GM19239 (cell line): ENCODE data around the gene ETV3L.
"Not testable (repeated sequence)": the region's sequence is repeated elsewhere in the genome, so short reads cannot be mapped to it uniquely, and the experiment has no call there.

Source experiments
- DNase-seq: peaks from one replicate; pipeline ENCODE4 v3.0.0; 2011; ENCODE audit warnings: low spot score; ENCODE audit not compliant: insufficient read length
- FAIRE-seq: peaks from 2 replicates; lab custom pipeline; 2011; peaks lifted over from hg19 to GRCh38; lab: Jason Lieb, UNC

The ETV3L gene

GRCh38 chr1:157086299-157086698 lies 13.3 kb downstream of the ETV3L start:
- FAIRE-seq (no peak), DNase-seq (no peak)

GRCh38 chr1:157085421-157085820 lies 14.2 kb downstream of the ETV3L start:
- FAIRE-seq = no peak
- DNase-seq = no peak

- FAIRE-seq (no peak), DNase-seq (no peak)
Measured at GRCh38 chr1:157084720-157085119, 14.9 kb downstream of the ETV3L start.

GRCh38 chr1:157081707-157082106 lies 17.9 kb downstream of the ETV3L start:
- no peak for FAIRE-seq
- DNase-seq = no peak

GRCh38 chr1:157080714-157081113 lies 18.9 kb downstream of the ETV3L start:
- FAIRE-seq (no peak), DNase-seq (no peak)

- DNase-seq = no peak
- FAIRE-seq = no peak
Measured at GRCh38 chr1:157077394-157077793, 22.2 kb downstream of the ETV3L start.

- peak; percentile 70 for FAIRE-seq
- no peak for DNase-seq
Measured at GRCh38 chr1:157073944-157074685, 25.5 kb downstream of the ETV3L start.

GRCh38 chr1:157069601-157070000 lies 30.0 kb downstream of the ETV3L start:
- FAIRE-seq = no peak

GRCh38 chr1:157059241-157059640 lies 40.4 kb downstream of the ETV3L start:
- DNase-seq, FAIRE-seq: not testable (repeated sequence)

More at GRCh38 chr1:157069601-157070000, 30.0 kb downstream of the ETV3L start:
- no peak for DNase-seq

- no peak for FAIRE-seq
- DNase-seq = no peak
Measured at GRCh38 chr1:157056269-157056668, 43.3 kb downstream of the ETV3L start.

GRCh38 chr1:157055729-157056128 lies 43.9 kb downstream of the ETV3L start:
- DNase-seq, FAIRE-seq: not testable (repeated sequence)

- DNase-seq = no peak
- FAIRE-seq = no peak
Measured at GRCh38 chr1:157050836-157051235, 48.8 kb downstream of the ETV3L start.

- FAIRE-seq = no peak
- no peak for DNase-seq
Measured at GRCh38 chr1:157047062-157047410, 52.6 kb downstream of the ETV3L start.

- DNase-seq = peak; percentile 67
- no peak for FAIRE-seq
Measured at GRCh38 chr1:157045250-157046218, 54.1 kb downstream of the ETV3L start, which contains the start of gene ARHGEF11. TSS of gene ARHGEF11 (minus strand) at chr1:157045742. CDS start at chr1:157044330, 1,412 bp downstream.

- DNase-seq = no peak
- no peak for FAIRE-seq
Measured at GRCh38 chr1:157044326-157044725, 55.3 kb downstream of the ETV3L start.

GRCh38 chr1:157043685-157044084 lies 55.9 kb downstream of the ETV3L start:
- no peak for DNase-seq
- FAIRE-seq = no peak

GRCh38 chr1:157042846-157043245 lies 56.8 kb downstream of the ETV3L start:
- no peak for FAIRE-seq
- no peak for DNase-seq
